IMR-90 (cell line): Measurements from ENCODE around the gene IRF2. TPM values are rescaled to one million over a fixed set of nuclear protein-coding genes. Genes with fewer than 3 reads are reported as not detected.

ENCODE experiments used
- ATAC-seq: fragments of 200-7000 bp; cut with Tn5 transposase; 2 replicates; pipeline ENCODE4 v1.9.1; 2020; ENCODE audit warnings: low read depth, mild to moderate bottlenecking, moderate library complexity
- BruUV-seq: library from RNA; stranded (reverse); fragments of 400-500 nt; replicated peaks from 2 replicates; lab custom pipeline; 2021; lab: Mats Ljungman, UMichigan
- CTCF ChIA-PET: fragments of 300-600 bp; formaldehyde crosslinking; extraction: SDS; loops from one replicate; lab custom pipeline; 2021; ENCODE audit warnings: antibody characterized with exemption; lab: Yijun Ruan, JAX
- POLR2A ChIA-PET: fragments of 300-600 bp; sonication (Branson Sonifier 250); formaldehyde crosslinking; loops from one replicate; lab custom pipeline; 2022; ENCODE audit warnings: antibody characterized with exemption; ENCODE audit not compliant: unreplicated experiment; lab: Charles Lee
- DNase-seq: peaks from one replicate; pipeline ENCODE4 v3.0.0; 2013
- H2AFZ ChIP-seq: replicated peaks from 2 replicates; pipeline ENCODE3; 2013; ENCODE audit warnings: low read length, mild to moderate bottlenecking; ENCODE audit not compliant: poor library complexity
- H2AK5ac ChIP-seq: 2 replicates; pipeline ENCODE4 v1.6.1; 2013; ENCODE audit warnings: low read depth, low read length, inconsistent platforms
- H2AK9ac ChIP-seq: replicated peaks from 2 replicates; pipeline ENCODE3; 2013; ENCODE audit warnings: mild to moderate bottlenecking, low read depth, low read length, moderate library complexity; ENCODE audit not compliant: poor library complexity
- H2BK120ac ChIP-seq: 2 replicates; pipeline ENCODE4 v1.6.1; 2013; ENCODE audit warnings: low read depth, low read length, inconsistent platforms
- H2BK15ac ChIP-seq: 3 replicates; pipeline ENCODE4 v1.6.1; 2013; ENCODE audit warnings: low read depth, low read length, inconsistent platforms
- H2BK20ac ChIP-seq: 2 replicates; pipeline ENCODE4 v1.6.1; 2013; ENCODE audit warnings: low read depth, mild to moderate bottlenecking, inconsistent platforms, low read length, moderate library complexity
- H2BK5ac ChIP-seq: 2 replicates; pipeline ENCODE4 v1.6.1; 2013; ENCODE audit warnings: mild to moderate bottlenecking, low read depth, low read length, inconsistent platforms; ENCODE audit not compliant: poor library complexity, severe bottlenecking
- H3K14ac ChIP-seq: replicated peaks from 2 replicates; pipeline ENCODE4 v1.6.1; 2013; ENCODE audit warnings: low read depth, low read length, inconsistent platforms
- H3K18ac ChIP-seq: 2 replicates; pipeline ENCODE4 v1.6.1; 2013; ENCODE audit warnings: low read depth, low read length, control low read depth
- H3K23ac ChIP-seq: 2 replicates; pipeline ENCODE4 v1.6.1; 2013; ENCODE audit warnings: low read depth, low read length, inconsistent platforms
- H3K27ac ChIP-seq: 2 replicates; pipeline ENCODE4 v1.5.1; 2013; ENCODE audit warnings: mild to moderate bottlenecking, control low read depth, low read length; ENCODE audit not compliant: insufficient read depth
- H3K27me3 ChIP-seq: 2 replicates; pipeline ENCODE4 v1.6.1; 2013; ENCODE audit warnings: low read length; ENCODE audit not compliant: control insufficient read depth, insufficient read depth
- H3K36me3 ChIP-seq: 2 replicates; pipeline ENCODE4 v1.6.1; 2013; ENCODE audit warnings: low read length, mixed read lengths; ENCODE audit not compliant: control insufficient read depth, insufficient read depth
- H3K4ac ChIP-seq: 2 replicates; pipeline ENCODE4 v1.6.1; 2013; ENCODE audit warnings: low read depth, low read length, inconsistent platforms
- H3K4me1 ChIP-seq: 2 replicates; pipeline ENCODE4 v1.6.1; 2013; ENCODE audit warnings: low read length, mixed read lengths; ENCODE audit not compliant: control insufficient read depth, insufficient read depth
- H3K4me2 ChIP-seq: 2 replicates; pipeline ENCODE4 v1.6.1; 2013; ENCODE audit warnings: low read depth, mild to moderate bottlenecking, control low read depth, low read length, moderate library complexity
- H3K4me3 ChIP-seq: 2 replicates; pipeline ENCODE4 v1.5.1; 2013; ENCODE audit warnings: low read depth, mild to moderate bottlenecking, control low read depth, low read length, moderate library complexity; ENCODE audit not compliant: insufficient read depth
- H3K56ac ChIP-seq: 2 replicates; pipeline ENCODE4 v1.6.1; 2013; ENCODE audit warnings: low read length, inconsistent platforms; ENCODE audit not compliant: insufficient read depth; ENCODE audit errors: extremely low read depth
- H3K79me1 ChIP-seq, 2 experiments: 2 replicates each; pipeline ENCODE4 v1.6.1; 2013; ENCODE audit warnings: low read length in 2 of 2, inconsistent platforms in 1 of 2, low read depth in 1 of 2
- H3K9ac ChIP-seq: 2 replicates; pipeline ENCODE4 v1.6.1; 2013; ENCODE audit warnings: low read depth, low read length, control low read depth
- H3K9me1 ChIP-seq: 2 replicates; pipeline ENCODE4 v1.6.1; 2013; ENCODE audit warnings: low read length, inconsistent platforms; ENCODE audit not compliant: insufficient read depth
- H3K9me3 ChIP-seq: 2 replicates; pipeline ENCODE4 v1.6.1; 2013; ENCODE audit warnings: low read length; ENCODE audit not compliant: control insufficient read depth, insufficient read depth
- H4K20me1 ChIP-seq: 2 replicates; pipeline ENCODE4 v1.6.1; 2013; ENCODE audit warnings: low read length, inconsistent platforms; ENCODE audit not compliant: insufficient read depth
- H4K5ac ChIP-seq: 2 replicates; pipeline ENCODE4 v1.6.1; 2013; ENCODE audit warnings: mild to moderate bottlenecking, low read depth, low read length, control low read depth
- H4K8ac ChIP-seq, 2 experiments: 2 replicates each; pipeline ENCODE4 v1.6.1; 2013; ENCODE audit warnings: low read depth in 2 of 2, low read length in 2 of 2, control low read depth in 1 of 2, inconsistent platforms in 1 of 2
- H4K91ac ChIP-seq: 2 replicates; pipeline ENCODE4 v1.6.1; 2013; ENCODE audit warnings: low read depth, low read length, inconsistent platforms; ENCODE audit not compliant: insufficient read depth
- BHLHE40 ChIP-seq: fragments of 150-350 bp; IDR thresholded peaks from 2 replicates; pipeline ENCODE4 v1.6.1; 2016; ENCODE audit warnings: mild to moderate bottlenecking, low read depth, low read length
- RAD21 ChIP-seq: IDR thresholded peaks from 2 replicates; pipeline ENCODE4 v1.6.1; 2012; ENCODE audit warnings: low read length, improper control_type of control experiment
- WGBS, 2 experiments: methylation state at CpG; one replicate each; pipeline versions ENCODE4 v1.1.5 to v1.1.7; 2013; ENCODE audit warnings: missing lambda C conversion rate in 2 of 2; ENCODE audit not compliant: insufficient read length in 1 of 2; ENCODE audit errors: extremely low coverage in 2 of 2; 5-methylcytosine and 5-hydroxymethylcytosine counted together
- dilution Hi-C: fragments of 300-500 bp; cut with HindIII; formaldehyde crosslinking; loops from one replicate; pipeline ENCODE4 v1.14.3; 2018; ENCODE audit warnings: low sequenced_read_pairs; ENCODE audit not compliant: unreplicated experiment
- in situ Hi-C: fragments of 300-500 bp; cut with MboI; formaldehyde crosslinking; loops from 3 replicates; pipeline ENCODE4 v1.14.3; 2019; ENCODE audit warnings: low sequenced_read_pairs, inconsistent platforms, mixed read lengths
- intact Hi-C: fragments of 100-400 bp; cut with micrococcal nuclease; formaldehyde crosslinking; loops from 2 replicates; pipeline ENCODE4 v1.10.0; 2022
- polyA plus RNA-seq, 3 experiments: library from polyadenylated mRNA; depleted of rRNA; stranded (reverse); fragments of >200 nt; gene quantifications; 2 replicates each; pipeline ENCODE4 v1.2.3, GENCODE V29; 2012; ENCODE audit warnings: low replicate concordance in 1 of 3
- total RNA-seq: library from RNA; depleted of rRNA; stranded (reverse); fragments of >200 nt; gene quantifications from 2 replicates; pipeline ENCODE4 v1.2.3, GENCODE V29; 2012
- TF ChIP-seq, protein P1 (sequence below): conservative IDR thresholded peaks from 2 replicates; pipeline ENCODE4 v1.5.1; 2012; ENCODE audit warnings: mild to moderate bottlenecking, low read depth, low read length, improper control_type of control experiment
- TF ChIP-seq, protein P2 (sequence below): fragments of 150-350 bp; IDR thresholded peaks from 2 replicates; pipeline ENCODE4 v1.6.1; 2017; ENCODE audit warnings: mild to moderate bottlenecking, antibody characterized with exemption, low read length, low read depth

Gene IRF2
- total and polyA plus RNA-seq, 2 of the 4 experiments (the other 2 are of a cell fraction): 16.5 to 21.9 TPM

DNA sequence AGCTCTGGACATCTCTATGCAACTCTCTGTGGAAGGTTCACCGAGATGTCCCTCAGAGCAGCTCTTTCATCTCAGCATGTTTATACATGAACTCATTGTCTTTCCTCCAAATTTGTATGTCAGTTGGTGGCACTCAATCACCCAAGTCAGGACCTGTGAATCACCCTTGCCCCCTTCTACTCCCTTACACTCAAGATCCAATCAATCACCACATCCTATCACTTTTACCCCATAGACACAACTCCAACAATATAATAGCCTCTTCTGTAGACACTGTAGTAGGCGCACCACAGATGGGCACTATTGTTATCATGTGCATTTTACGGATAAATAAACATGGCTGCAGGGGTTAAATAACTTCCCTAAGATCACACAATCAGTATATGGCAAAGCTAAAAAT, 41.3 kb upstream of the IRF2 start:
- Histone ChIP-seq H3K27ac (no peak overlapping the region), H2BK5ac (no peak overlapping the region), H2AFZ (no peak overlapping the region), H3K27me3 (no peaks in the 10 kb centered on the region), H3K4ac (no peak overlapping the region), H3K23ac (no peak overlapping the region), H3K9me3 (no peaks in the 10 kb centered on the region), H4K91ac (no peak overlapping the region), H4K5ac (no peak overlapping the region), H2BK20ac (no peak overlapping the region), H3K4me1 (peaks cover 12% of the 10 kb centered on the region), H3K79me1 (no peaks in the 10 kb centered on the region), H3K4me3 (no peak overlapping the region), H4K20me1 (no peaks in the 10 kb centered on the region), H3K56ac (no peak overlapping the region), H2AK5ac (no peak overlapping the region), H3K36me3 (no peaks in the 10 kb centered on the region), H2BK15ac (no peak overlapping the region), H3K18ac (no peak overlapping the region), H3K9ac (no peak overlapping the region), H2BK120ac (no peak overlapping the region), H2AK9ac (no peak overlapping the region), H4K8ac (no peak overlapping the region), H3K4me2 (no peak overlapping the region), H3K14ac (no peak overlapping the region), H3K9me1 (peaks cover 4% of the 10 kb centered on the region; the same call in 1 of the 2 replicates)
- 88% methylated on average over 1 of the region's 3 CpGs; no CpG with 5 or more reads in 1 of the 2 experiments for WGBS, 2 experiments
- ChIA-PET CTCF (interaction anchor here (1.1 kb wide), 1 partner anchor 251 kb away, joined by 3 read pairs; no protein-coding TSS in a partner anchor), POLR2A (no interaction called here)
- dilution Hi-C loops (no loop called here), intact Hi-C loops (no loop called here), in situ Hi-C loops (no loop called here)
- TF ChIP-seq, protein P1, sequence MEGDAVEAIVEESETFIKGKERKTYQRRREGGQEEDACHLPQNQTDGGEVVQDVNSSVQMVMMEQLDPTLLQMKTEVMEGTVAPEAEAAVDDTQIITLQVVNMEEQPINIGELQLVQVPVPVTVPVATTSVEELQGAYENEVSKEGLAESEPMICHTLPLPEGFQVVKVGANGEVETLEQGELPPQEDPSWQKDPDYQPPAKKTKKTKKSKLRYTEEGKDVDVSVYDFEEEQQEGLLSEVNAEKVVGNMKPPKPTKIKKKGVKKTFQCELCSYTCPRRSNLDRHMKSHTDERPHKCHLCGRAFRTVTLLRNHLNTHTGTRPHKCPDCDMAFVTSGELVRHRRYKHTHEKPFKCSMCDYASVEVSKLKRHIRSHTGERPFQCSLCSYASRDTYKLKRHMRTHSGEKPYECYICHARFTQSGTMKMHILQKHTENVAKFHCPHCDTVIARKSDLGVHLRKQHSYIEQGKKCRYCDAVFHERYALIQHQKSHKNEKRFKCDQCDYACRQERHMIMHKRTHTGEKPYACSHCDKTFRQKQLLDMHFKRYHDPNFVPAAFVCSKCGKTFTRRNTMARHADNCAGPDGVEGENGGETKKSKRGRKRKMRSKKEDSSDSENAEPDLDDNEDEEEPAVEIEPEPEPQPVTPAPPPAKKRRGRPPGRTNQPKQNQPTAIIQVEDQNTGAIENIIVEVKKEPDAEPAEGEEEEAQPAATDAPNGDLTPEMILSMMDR: no peak
- TF ChIP-seq BHLHE40 (no peak), RAD21 (no peak)
- TF ChIP-seq, protein P2, sequence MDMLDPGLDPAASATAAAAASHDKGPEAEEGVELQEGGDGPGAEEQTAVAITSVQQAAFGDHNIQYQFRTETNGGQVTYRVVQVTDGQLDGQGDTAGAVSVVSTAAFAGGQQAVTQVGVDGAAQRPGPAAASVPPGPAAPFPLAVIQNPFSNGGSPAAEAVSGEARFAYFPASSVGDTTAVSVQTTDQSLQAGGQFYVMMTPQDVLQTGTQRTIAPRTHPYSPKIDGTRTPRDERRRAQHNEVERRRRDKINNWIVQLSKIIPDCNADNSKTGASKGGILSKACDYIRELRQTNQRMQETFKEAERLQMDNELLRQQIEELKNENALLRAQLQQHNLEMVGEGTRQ: no peak
- no TSS peak for BruUV-seq
- ATAC-seq (no peak), DNase-seq (no peak)
